ENCODE measurements around the gene DHX36. TPM values are rescaled to one million over a fixed set of nuclear protein-coding genes. Genes with fewer than 3 reads are reported as not detected.

Gene DHX36
- total RNA-seq, 4 donors from 2014 or later: 16.5 to 59.1 (median 39.7) TPM

DNA sequence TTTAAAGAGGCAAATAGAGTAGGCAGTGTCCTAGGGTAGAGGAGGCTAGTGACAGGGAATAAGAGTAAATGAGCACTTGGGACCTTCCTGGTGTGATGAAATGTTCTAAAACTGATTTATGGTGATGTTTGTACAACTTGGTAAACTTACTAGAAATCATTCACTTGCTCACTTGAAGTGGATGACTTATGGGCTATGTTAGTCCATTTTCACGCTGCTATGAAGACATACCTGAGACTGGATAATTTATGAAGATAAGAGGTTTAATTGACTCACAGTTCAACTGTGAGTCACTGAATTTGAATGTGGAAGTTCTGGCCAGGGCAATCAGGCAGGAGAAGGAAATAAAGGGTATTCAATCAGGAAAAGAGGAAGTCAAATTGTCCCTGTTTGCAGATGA is 31.7 kb upstream of the DHX36 start:
- Histone ChIP-seq H3K36me3 (no peaks in the 10 kb centered on the region), H3K27ac (no peak overlapping the region), H3K9me3 (no peaks in the 10 kb centered on the region), H3K27me3 (peaks cover 0 to 5% (median 0%) of the 10 kb centered on the region in 4 donors), H3K4me3 (no peak overlapping the region), H3K4me1 (no peaks in the 10 kb centered on the region)
- 41 to 45% methylated on average over 1 of the region's 1 CpG for WGBS, 2 donors
- DNase-seq: no peak
- no peak for TF ChIP-seq POLR2A (IDR thresholded peaks at IDR 0.05)
- TF ChIP-seq, protein P1, sequence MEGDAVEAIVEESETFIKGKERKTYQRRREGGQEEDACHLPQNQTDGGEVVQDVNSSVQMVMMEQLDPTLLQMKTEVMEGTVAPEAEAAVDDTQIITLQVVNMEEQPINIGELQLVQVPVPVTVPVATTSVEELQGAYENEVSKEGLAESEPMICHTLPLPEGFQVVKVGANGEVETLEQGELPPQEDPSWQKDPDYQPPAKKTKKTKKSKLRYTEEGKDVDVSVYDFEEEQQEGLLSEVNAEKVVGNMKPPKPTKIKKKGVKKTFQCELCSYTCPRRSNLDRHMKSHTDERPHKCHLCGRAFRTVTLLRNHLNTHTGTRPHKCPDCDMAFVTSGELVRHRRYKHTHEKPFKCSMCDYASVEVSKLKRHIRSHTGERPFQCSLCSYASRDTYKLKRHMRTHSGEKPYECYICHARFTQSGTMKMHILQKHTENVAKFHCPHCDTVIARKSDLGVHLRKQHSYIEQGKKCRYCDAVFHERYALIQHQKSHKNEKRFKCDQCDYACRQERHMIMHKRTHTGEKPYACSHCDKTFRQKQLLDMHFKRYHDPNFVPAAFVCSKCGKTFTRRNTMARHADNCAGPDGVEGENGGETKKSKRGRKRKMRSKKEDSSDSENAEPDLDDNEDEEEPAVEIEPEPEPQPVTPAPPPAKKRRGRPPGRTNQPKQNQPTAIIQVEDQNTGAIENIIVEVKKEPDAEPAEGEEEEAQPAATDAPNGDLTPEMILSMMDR (IDR thresholded peaks at IDR 0.05): no peak
- intact Hi-C loops (cut with DNase I): no loop called here

DNA sequence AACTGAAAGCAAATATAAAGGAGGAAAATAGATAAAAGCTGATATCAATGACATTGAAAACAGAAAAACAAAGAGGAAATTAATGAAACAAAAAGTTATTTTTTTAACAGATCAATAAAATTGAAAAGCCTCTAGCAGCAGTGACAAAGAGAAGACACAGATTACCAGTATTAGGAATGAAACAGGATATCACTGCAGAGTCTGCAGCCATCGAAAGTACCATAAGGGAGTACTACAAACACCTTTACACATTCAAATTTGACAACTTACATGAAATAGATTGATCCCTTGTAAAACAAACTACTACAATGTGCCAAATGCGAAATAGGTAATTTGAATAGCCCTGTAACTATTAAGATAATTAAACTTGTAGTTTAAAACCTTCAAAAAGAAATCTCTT is 24.9 kb upstream of the DHX36 start:
- Histone ChIP-seq H3K27ac (no peak overlapping the region), H3K27me3 (peaks cover 0 to 5% (median 0%) of the 10 kb centered on the region in 4 donors), H3K4me1 (no peaks in the 10 kb centered on the region), H3K4me3 (no peak overlapping the region), H3K36me3 (no peaks in the 10 kb centered on the region), H3K9me3 (no peaks in the 10 kb centered on the region)
- DNase-seq: no peak
- TF ChIP-seq, protein P1 (IDR thresholded peaks at IDR 0.05): no peak
- no peak for TF ChIP-seq POLR2A (IDR thresholded peaks at IDR 0.05)
- intact Hi-C loops (cut with DNase I): no loop called here
- 44 to 66% methylated on average over 2 of the region's 2 CpGs for WGBS, 2 donors

DNA sequence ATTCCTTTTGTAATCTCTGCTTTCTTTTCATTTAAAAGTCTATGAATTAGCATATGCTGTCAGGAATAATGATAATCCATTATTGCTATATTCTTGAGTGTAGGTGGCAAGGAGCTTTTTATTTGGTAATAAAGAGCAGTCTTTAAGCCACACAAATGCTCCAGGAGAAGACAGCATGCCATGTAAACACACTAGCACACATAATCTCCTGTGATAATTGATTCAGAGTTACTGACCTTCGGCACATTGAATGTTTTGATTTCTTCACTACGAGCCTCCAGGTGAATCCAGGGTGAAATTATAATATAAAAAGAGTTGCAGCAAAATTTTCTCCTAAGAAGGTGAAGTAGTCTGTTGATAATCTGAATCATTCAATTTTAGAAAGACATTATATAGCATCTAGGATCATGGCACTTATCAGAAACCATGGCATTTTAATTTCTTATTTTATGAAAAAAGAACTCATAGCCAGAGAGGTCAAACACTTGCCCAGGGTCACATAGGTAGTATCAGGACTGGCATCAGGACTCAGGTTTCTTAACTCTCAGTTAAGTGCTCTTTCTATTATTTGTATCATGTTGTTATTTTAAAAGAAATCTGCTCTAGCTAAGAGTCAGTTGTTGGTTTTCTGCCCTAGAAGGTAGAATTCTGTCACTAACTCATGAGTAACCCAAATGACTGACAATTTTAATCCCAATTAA is 21.3 kb upstream of the DHX36 start:
- WGBS, 2 donors: 44 to 59% methylated on average over 2 of the region's 2 CpGs
- intact Hi-C loops (cut with DNase I): no loop called here
- Histone ChIP-seq H3K4me1 (no peaks in the 10 kb centered on the region), H3K36me3 (no peaks in the 10 kb centered on the region), H3K9me3 (no peaks in the 10 kb centered on the region), H3K27ac (no peak overlapping the region), H3K4me3 (no peak overlapping the region), H3K27me3 (no peaks in the 10 kb centered on the region)
- no peak for TF ChIP-seq POLR2A (IDR thresholded peaks at IDR 0.05)
- TF ChIP-seq, protein P1 (IDR thresholded peaks at IDR 0.05): no peak
- no peak for DNase-seq

DNA sequence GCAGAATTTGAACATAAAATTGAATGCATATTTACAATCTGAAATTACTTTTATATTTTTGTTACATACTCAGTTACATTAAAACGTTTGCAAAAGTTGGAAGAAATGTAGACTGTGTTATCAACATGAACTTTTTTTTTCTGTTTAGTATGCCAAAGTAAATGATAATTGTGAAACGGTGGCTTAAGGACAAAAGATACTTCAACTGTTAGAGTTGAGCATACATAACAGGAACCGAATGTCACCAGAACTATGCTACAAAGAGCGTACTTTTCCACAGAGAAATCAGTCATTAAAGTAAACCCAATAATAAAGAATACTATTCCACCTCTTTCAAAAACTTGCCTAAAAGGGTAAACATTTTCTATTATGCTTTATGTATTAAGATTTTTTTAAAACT is 14.3 kb upstream of the DHX36 start:
- Histone ChIP-seq H3K27ac (no peak overlapping the region), H3K9me3 (no peaks in the 10 kb centered on the region), H3K27me3 (no peaks in the 10 kb centered on the region), H3K36me3 (no peaks in the 10 kb centered on the region), H3K4me1 (no peaks in the 10 kb centered on the region), H3K4me3 (no peak overlapping the region)
- no peak for DNase-seq
- TF ChIP-seq, protein P1 (IDR thresholded peaks at IDR 0.05): no peak
- intact Hi-C loops (cut with DNase I): no loop called here
- WGBS, 2 donors: 46 to 61% methylated on average over 4 of the region's 4 CpGs

DNA sequence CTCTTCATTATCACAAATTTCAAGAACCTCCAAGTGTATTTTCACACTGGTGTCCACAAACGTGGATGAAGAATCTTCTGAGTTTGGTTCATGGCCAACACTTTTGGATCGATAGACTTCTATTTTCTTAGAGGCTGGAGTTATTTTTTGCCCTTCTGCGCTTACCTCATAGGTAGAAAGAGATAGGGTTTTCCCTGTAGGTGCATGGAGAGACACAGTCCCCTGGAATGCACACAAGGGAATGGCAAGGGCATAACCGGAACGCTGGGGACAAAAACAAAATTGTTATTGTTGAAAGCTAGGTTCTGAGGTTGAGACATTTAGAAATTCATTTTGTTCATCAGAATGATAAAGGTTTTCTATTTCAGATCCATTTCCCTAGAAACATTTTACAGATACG is 13.7 kb upstream of the DHX36 start:
- DNase-seq: no peak
- H3K27me3 ChIP-seq: no peaks in the 10 kb centered on the region
- no peaks in the 10 kb centered on the region for H3K9me3 ChIP-seq
- intact Hi-C loops (cut with DNase I): no loop called here
- no peak overlapping the region for H3K27ac ChIP-seq
- H3K4me1 ChIP-seq: no peaks in the 10 kb centered on the region
- H3K4me3 ChIP-seq: no peak overlapping the region
- WGBS, 2 donors: 84 to 92% methylated on average over 6 of the region's 6 CpGs
- TF ChIP-seq, protein P1 (IDR thresholded peaks at IDR 0.05): no peak
- TF ChIP-seq POLR2A (IDR thresholded peaks at IDR 0.05): no peak
- H3K36me3 ChIP-seq: no peaks in the 10 kb centered on the region

All from esophagus squamous epithelium (tissue), 5 donors.